Activated CD4-positive, alpha-beta T cell treated with anti-CD3 and anti-CD28 coated beads, Interleukin-2, amount 50 U/mL, for 48 hours (primary cell): ENCODE measurements around the gene HLA-DMB.
A peak's percentile ranks its signal among the peaks of the same experiment; 100 is the strongest.
"Not testable (repeated sequence)": the region's sequence is repeated elsewhere in the genome, so short reads cannot be mapped to it uniquely, and the experiment has no call there.

ENCODE experiments used
- DNase-seq, 2 experiments: peaks; one replicate each; pipeline ENCODE4 v3.0.0-alpha.2; 2020

Gene HLA-DMB

GRCh38 chr6:32949113-32949512 is 8.3 kb upstream of the HLA-DMB start:
- no peak for DNase-seq

- DNase-seq = peak in 1 of 2 experiments; percentile 39
These were observed 7.0 kb upstream of the HLA-DMB start for GRCh38 chr6:32947552-32948465.

GRCh38 chr6:32946893-32947292 is 6.1 kb upstream of the HLA-DMB start:
- DNase-seq = no peak

GRCh38 chr6:32945953-32946352 is 5.1 kb upstream of the HLA-DMB start:
- no peak for DNase-seq

GRCh38 chr6:32945108-32945760 is 4.4 kb upstream of the HLA-DMB start:
- DNase-seq = peak in 1 of 2 experiments; percentile 32

- peak; percentile 33 to 38 for DNase-seq
These were observed 3.2 kb upstream of the HLA-DMB start for GRCh38 chr6:32943864-32944649.

- DNase-seq = not testable (repeated sequence)
These were observed 1.8 kb upstream of the HLA-DMB start for GRCh38 chr6:32942555-32943123.

GRCh38 chr6:32941214-32941768 is 463 bp upstream of the HLA-DMB start:
- DNase-seq = peak; percentile 37 to 51

GRCh38 chr6:32938494-32938893 is 2.3 kb downstream of the HLA-DMB start:
- DNase-seq = no peak

GRCh38 chr6:32937230-32937633 is 3.6 kb downstream of the HLA-DMB start:
- no peak for DNase-seq

- DNase-seq = no peak
These were observed 4.3 kb downstream of the HLA-DMB start for GRCh38 chr6:32936239-32937152.

- no peak for DNase-seq
These were observed 5.1 kb downstream of the HLA-DMB start for GRCh38 chr6:32935551-32936238.

GRCh38 chr6:32933661-32934085 is 7.2 kb downstream of the HLA-DMB start:
- DNase-seq = peak; percentile 84 to 88

- no peak for DNase-seq
These were observed 8.5 kb downstream of the HLA-DMB start for GRCh38 chr6:32932132-32932868.

GRCh38 chr6:32931211-32931610 is 9.6 kb downstream of the HLA-DMB start:
- no peak for DNase-seq

- DNase-seq = no peak
These were observed 18.7 kb downstream of the HLA-DMB start for GRCh38 chr6:32922083-32922482.

- DNase-seq = no peak
These were observed 20.1 kb downstream of the HLA-DMB start for GRCh38 chr6:32920715-32921114.

GRCh38 chr6:32912951-32913350 is 27.9 kb downstream of the HLA-DMB start:
- no peak for DNase-seq

- DNase-seq = no peak
These were observed 31.9 kb downstream of the HLA-DMB start for GRCh38 chr6:32908897-32909296.

GRCh38 chr6:32906539-32906938 is 34.3 kb downstream of the HLA-DMB start:
- no peak for DNase-seq
